ENCODE measurements around the gene AHI1.

DNA sequence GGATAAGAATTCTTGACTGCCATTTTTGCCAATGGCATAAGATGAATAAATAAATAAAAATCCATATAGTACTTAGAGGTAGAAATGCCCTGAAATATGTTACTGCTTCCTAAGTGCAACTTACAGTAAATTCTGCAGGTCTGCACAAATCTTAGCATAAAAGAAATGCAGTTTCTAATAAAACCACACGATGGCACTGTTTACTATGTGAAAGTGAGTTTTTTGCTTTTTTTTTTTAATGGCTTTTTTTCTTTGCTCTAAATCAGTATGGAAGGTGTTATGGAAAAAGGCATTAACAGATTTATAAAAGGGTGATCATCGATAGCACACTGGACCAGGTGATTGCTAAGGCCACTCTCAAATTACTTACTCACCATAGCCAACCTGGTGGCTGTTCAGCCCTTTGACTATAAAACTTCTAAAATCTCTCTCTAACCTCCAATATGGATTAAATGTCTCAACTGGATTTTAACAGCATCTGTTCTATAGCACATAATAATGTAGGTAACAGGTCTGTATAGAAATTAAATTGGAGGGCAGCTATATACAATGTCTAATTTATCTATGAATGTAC, 45.8 kb downstream of the AHI1 start:
- TF ChIP-seq, protein P1, sequence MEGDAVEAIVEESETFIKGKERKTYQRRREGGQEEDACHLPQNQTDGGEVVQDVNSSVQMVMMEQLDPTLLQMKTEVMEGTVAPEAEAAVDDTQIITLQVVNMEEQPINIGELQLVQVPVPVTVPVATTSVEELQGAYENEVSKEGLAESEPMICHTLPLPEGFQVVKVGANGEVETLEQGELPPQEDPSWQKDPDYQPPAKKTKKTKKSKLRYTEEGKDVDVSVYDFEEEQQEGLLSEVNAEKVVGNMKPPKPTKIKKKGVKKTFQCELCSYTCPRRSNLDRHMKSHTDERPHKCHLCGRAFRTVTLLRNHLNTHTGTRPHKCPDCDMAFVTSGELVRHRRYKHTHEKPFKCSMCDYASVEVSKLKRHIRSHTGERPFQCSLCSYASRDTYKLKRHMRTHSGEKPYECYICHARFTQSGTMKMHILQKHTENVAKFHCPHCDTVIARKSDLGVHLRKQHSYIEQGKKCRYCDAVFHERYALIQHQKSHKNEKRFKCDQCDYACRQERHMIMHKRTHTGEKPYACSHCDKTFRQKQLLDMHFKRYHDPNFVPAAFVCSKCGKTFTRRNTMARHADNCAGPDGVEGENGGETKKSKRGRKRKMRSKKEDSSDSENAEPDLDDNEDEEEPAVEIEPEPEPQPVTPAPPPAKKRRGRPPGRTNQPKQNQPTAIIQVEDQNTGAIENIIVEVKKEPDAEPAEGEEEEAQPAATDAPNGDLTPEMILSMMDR (IDR thresholded peaks at IDR 0.05) = peak; percentile 83
- TF ChIP-seq ZFX (IDR thresholded peaks at IDR 0.05; ENCODE audit: borderline replicate concordance) = no peak
